GM13976 (cell line): Measurements from ENCODE around the gene CDRT4.
"Not testable (repeated sequence)": the region's sequence is repeated elsewhere in the genome, so short reads cannot be mapped to it uniquely, and the experiment has no call there.

ENCODE experiments used
- DNase-seq: peaks from one replicate; pipeline ENCODE4 v3.0.0; 2012; ENCODE audit warnings: low spot score
- CTCF ChIP-seq: IDR thresholded peaks from 2 replicates; pipeline ENCODE4 v1.5.1; 2012; ENCODE audit warnings: borderline replicate concordance, mild to moderate bottlenecking; ENCODE audit not compliant: insufficient read depth; ENCODE audit errors: extremely low read depth, missing control alignments, control extremely low read depth
- in situ Hi-C: fragments of 300-500 bp; cut with MboI; formaldehyde crosslinking; loops from one replicate; pipeline ENCODE4 v1.12.0; 2022; ENCODE audit warnings: low sequenced_read_pairs, mixed read lengths, inconsistent platforms; ENCODE audit not compliant: unreplicated experiment

The CDRT4 gene

GRCh38 chr17:15446036-15446435 lies 21.4 kb downstream of the CDRT4 start:
- DNase-seq, result no peak
- no peak for TF ChIP-seq CTCF
- in situ Hi-C loops, result no loop called here

- no peak for TF ChIP-seq CTCF
- in situ Hi-C loops, result no loop called here
- no peak for DNase-seq
Measured at GRCh38 chr17:15444805-15445204, 22.6 kb downstream of the CDRT4 start.

GRCh38 chr17:15442311-15443180 lies 24.9 kb downstream of the CDRT4 start:
- no peak for DNase-seq
- in situ Hi-C loops, result no loop called here
- no peak for TF ChIP-seq CTCF

- TF ChIP-seq CTCF, result no peak
- in situ Hi-C loops, result no loop called here
- DNase-seq, result no peak
Measured at GRCh38 chr17:15441315-15441714, 26.1 kb downstream of the CDRT4 start.

GRCh38 chr17:15440347-15440746 lies 27.1 kb downstream of the CDRT4 start:
- in situ Hi-C loops, result no loop called here
- DNase-seq, result no peak
- TF ChIP-seq CTCF, result no peak

GRCh38 chr17:15439205-15439985 lies 28.0 kb downstream of the CDRT4 start:
- DNase-seq, in situ Hi-C loops: not testable (repeated sequence)

GRCh38 chr17:15438491-15439105 lies 28.8 kb downstream of the CDRT4 start:
- DNase-seq, result no peak
- no peak for TF ChIP-seq CTCF
- in situ Hi-C loops, result no loop called here
